Fibroblast of skin of scalp (primary cell): ENCODE measurements around the gene SRRM3.
A peak's percentile ranks its signal among the peaks of the same experiment; 100 is the strongest.
"Not testable (repeated sequence)": the region's sequence is repeated elsewhere in the genome, so short reads cannot be mapped to it uniquely, and the experiment has no call there.

Source experiments
- DNase-seq: peaks from one replicate; pipeline ENCODE4 v3.0.0-alpha.2; 2013

The SRRM3 gene

DNA sequence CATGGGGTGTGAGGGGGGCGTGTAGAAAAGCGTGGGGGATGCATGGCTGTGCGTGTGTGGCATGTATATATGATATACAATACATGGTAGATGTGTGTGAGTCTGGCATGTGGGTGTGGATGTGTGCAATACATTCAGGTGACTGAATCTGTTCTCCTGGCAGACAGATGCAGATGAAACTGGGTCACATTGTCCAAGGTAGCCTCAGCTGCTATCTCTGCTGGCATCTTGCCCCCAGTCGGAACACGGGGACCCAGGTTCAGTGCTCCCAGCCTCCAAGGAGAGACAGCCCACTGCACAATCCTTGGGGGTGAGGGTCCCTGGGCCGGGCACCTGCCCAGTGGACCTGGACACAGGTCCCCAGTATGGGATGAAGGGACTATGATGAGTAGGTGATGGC is 12.4 kb upstream of the SRRM3 start:
- DNase-seq: no peak

DNA sequence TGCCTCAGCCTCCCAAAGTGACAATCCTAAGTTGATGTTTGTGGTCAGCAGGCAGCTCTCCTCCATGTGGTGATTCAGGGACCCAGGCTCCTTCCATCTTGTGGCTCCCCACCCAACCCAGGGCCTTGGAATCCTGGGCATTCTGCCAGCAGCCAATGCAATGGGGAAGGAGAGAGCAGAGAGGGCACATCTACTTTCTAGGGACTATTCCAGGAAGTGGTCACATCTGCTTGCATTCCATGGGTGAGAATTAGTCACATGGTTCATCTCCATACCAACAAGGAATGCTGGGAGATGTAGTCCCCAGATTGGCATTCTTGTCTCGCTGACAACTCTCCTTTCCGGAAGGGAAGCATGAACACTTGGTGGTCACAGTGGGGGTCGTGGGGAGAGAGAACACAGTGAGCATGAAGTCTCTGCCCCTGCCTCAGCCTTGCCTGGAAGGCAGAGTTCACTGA is 9.9 kb upstream of the SRRM3 start:
- peak; percentile 52 for DNase-seq

DNA sequence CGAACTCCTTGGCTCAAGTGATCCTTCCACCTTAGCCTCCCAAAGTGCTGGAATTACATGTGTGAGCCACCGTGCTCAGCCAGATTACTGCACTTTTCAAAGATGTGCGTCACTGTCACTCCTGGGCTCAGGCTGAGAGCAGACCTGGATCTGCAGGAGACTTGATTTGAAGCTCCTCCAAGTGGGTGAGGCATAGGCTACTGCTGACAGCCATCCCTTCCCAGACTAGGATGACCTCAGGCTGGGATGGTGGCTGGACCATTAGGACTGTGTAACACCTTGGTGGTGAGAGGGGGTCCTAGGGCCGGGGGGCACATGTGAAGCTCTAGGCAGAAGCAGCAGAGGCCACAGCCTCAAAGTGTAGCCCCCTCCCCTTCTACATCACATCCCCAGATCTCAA is 8.2 kb upstream of the SRRM3 start:
- no peak for DNase-seq

DNA sequence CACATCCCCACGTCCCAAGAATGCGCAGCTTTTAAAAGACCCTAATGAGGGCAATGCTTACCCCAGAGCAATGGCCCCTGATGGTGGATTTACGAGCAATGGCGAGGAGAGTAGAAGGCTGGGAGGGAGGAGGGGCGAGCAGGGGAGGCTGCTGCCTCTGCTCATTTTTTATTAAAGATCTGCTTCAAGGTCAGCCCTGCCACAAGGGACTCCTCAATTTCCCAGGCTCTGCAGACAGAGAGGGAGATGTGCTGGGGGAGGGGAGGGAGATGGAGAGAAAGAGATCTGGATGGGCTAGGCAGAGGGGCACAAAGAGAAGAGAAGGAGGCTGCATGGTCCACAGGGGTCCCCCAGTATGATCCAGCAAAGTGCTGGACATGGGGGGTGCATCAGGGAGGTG is 7.8 kb upstream of the SRRM3 start:
- DNase-seq: no peak

DNA sequence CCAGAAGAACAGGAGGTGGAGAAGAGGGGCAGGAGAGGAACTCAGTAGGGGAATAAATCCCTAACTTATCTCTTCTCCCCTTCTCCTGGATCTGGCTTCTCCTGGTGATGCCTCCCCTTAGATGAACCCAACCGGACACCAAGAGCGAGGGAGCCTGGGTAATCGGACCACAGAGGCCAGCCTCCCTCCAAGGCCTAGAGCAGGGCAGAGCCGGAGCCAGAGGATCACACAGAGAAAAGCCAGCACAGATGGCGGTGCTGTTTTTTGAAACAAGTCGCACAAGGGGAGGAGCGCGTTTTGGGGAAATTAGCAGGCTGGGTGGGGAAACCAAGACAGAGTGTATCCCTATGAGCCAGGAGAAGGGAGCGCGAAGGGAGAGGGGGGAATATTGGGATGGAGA is 4.9 kb upstream of the SRRM3 start:
- DNase-seq: no peak

GRCh38 chr7:76198202-76198601 is 3.5 kb upstream of the SRRM3 start:
- DNase-seq: no peak

GRCh38 chr7:76202666-76203030 is 952 bp downstream of the SRRM3 start:
- no peak for DNase-seq

DNA sequence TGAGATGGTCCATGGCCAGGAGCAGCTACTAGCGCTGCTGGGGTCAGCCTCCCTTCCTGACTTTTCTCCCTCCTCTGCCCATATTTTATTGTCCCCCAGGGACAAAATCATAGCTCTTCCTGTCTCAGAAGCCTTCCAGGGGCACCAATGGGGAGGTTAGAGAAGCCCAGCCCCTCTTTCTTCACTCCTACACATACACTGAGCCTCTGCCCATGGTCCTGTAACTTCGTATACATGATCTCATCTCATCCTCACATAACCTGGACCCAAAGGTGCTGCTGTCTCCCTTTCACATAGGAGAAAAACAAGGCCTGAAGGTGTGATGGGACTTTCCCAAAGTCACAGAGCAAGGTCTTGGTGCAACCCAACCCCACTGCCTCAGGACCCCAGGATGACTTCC is 2.5 kb downstream of the SRRM3 start:
- DNase-seq: no peak

DNA sequence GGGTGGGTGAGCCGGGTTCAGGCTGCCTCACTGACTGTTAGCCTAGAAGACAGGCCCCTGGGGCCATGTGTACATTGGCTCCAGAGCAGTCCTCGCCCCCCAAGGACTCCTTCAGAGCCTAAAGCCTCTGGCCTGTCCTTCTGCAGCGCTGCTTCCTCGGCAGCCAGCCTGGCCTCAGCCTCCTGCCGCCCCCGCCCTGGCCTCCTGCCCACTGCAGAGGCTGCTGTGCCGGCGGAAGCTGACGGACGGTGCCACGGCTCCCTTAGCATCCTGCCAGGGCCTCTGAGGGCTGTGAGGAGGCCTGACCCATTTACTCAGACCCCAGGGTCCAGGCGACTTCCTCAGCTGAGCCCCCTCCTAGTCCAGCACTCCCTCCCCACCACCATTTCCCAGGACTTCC is 4.9 kb downstream of the SRRM3 start:
- no peak for DNase-seq

GRCh38 chr7:76209310-76209709 is 7.6 kb downstream of the SRRM3 start:
- no peak for DNase-seq

DNA sequence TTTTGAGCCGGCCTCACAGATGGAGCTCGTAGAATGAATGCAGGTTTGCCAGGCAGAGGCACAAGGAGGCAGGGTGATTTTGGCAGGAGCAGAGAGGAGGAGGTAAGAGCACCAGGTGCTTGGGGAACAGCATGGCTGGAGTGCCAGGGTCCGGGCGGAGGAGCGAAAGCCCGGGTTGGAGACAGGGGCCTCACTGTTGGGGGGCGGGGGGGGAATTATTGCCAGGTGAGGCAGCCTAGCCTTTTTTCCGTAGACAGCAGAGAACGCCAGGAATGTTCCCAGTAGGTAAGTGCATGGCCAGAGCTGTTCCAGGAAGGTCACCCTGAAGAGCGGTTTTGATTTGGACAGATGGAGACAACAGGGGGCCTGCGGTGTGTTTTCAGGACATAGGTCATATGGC is 9.5 kb downstream of the SRRM3 start:
- DNase-seq: no peak

GRCh38 chr7:76215349-76215748 is 13.7 kb downstream of the SRRM3 start:
- DNase-seq: not testable (repeated sequence)

- no peak for DNase-seq
Measured at GRCh38 chr7:76216381-76217082, 14.8 kb downstream of the SRRM3 start.

GRCh38 chr7:76217942-76218566 is 16.4 kb downstream of the SRRM3 start:
- DNase-seq: no peak

GRCh38 chr7:76220185-76221057 is 18.7 kb downstream of the SRRM3 start:
- peak; percentile 38 for DNase-seq

- no peak for DNase-seq
Measured at GRCh38 chr7:76222333-76222732, 20.6 kb downstream of the SRRM3 start.

- no peak for DNase-seq
Measured at GRCh38 chr7:76222839-76223238, 21.1 kb downstream of the SRRM3 start.

DNA sequence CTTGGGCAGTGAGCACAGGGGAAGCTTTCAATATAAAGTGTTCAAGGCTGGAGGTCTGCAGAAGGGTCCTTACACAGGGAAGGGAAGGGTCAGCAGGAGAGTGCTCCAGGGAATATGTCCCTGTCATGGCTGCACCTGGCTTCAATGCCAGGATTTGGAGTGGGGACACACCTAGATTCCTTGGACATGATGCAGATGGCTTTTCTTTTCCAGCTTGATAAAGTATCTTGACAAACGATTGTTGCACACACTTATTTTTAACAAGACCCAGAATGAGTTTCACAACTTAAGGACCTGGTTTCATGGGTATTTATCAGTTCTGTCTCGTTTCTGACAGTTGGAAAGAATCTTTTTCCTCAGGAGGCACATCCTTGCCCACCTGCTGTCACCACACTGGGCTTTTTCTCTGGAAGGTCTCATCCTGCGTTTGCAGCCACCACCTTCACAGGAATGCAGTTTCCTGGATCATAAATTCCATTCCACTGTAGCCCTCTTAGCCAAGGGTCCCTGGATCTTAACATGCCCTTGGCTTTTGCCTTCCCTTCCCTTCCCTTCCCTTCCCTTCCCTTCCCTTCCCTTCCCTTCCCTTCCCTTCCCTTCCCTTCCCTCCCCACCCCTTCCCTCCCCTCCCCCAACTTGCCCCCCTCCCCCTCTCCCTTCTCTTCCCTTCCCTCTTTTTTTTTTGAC is 21.7 kb downstream of the SRRM3 start:
- DNase-seq: no peak

DNA sequence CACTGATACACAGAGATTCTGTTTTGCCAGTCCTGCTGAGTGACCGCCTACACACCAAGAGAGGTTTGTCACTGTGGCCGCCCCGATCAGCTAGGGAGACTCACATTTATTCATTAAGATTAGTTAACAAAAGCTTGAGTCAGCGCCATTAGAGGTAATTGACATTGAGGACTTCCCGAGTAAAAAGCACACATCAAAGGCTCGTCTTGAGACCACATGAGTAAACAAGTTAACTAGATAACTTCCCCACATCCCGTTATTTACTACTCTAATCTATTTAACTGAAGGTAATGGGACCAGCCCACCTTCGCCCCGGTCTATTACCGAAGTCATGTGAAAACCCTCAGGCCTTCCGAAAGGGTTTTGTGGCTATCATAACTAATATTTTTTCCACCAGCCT is 23.0 kb downstream of the SRRM3 start:
- no peak for DNase-seq

- DNase-seq: peak; percentile 31
Measured at GRCh38 chr7:76225379-76225778, 23.7 kb downstream of the SRRM3 start.

- no peak for DNase-seq
Measured at GRCh38 chr7:76225951-76226350, 24.3 kb downstream of the SRRM3 start.

GRCh38 chr7:76226878-76227423 is 25.3 kb downstream of the SRRM3 start:
- DNase-seq: not testable (repeated sequence)

GRCh38 chr7:76230214-76230613 is 28.5 kb downstream of the SRRM3 start:
- DNase-seq: no peak
